GM18498 (cell line): Measurements from ENCODE around the gene GAS2L1.

Experiments
- ATAC-seq: cut with Tn5 transposase; IDR thresholded peaks from one replicate; pipeline ENCODE4 v1.9.1; 2021; ENCODE audit warnings: mild to moderate bottlenecking, moderate library complexity; ENCODE audit not compliant: unreplicated experiment

The GAS2L1 gene

GRCh38 chr22:29308791-29309262 is 2.4 kb downstream of the GAS2L1 start:
- ATAC-seq = no peak

- no peak for ATAC-seq
These were observed 3.0 kb downstream of the GAS2L1 start for GRCh38 chr22:29309332-29310064.

GRCh38 chr22:29310065-29310862 is 3.8 kb downstream of the GAS2L1 start:
- ATAC-seq = no peak

GRCh38 chr22:29310863-29311339 is 4.5 kb downstream of the GAS2L1 start:
- ATAC-seq = no peak

- no peak for ATAC-seq
These were observed 5.2 kb downstream of the GAS2L1 start for GRCh38 chr22:29311464-29312217.

GRCh38 chr22:29312218-29313125 is 6.0 kb downstream of the GAS2L1 start:
- no peak for ATAC-seq

- no peak for ATAC-seq
These were observed 6.7 kb downstream of the GAS2L1 start for GRCh38 chr22:29313126-29313575.

GRCh38 chr22:29313576-29314466 is 7.4 kb downstream of the GAS2L1 start:
- ATAC-seq = no peak

GRCh38 chr22:29314537-29315285 is 8.3 kb downstream of the GAS2L1 start:
- no peak for ATAC-seq

- no peak for ATAC-seq
These were observed 9.1 kb downstream of the GAS2L1 start, which contains the start of gene RASL10A for GRCh38 chr22:29315286-29316140. Gene RASL10A (minus strand): TSS chr22:29315697. CDS start chr22:29315246, 451 bp downstream.

- no peak for ATAC-seq
These were observed 9.8 kb downstream of the GAS2L1 start for GRCh38 chr22:29316141-29316828.

GRCh38 chr22:29317827-29318454 is 11.5 kb downstream of the GAS2L1 start:
- ATAC-seq = no peak

GRCh38 chr22:29319072-29319471 is 12.6 kb downstream of the GAS2L1 start:
- no peak for ATAC-seq

GRCh38 chr22:29320546-29320945 is 14.1 kb downstream of the GAS2L1 start:
- no peak for ATAC-seq

- ATAC-seq = no peak
These were observed 17.2 kb downstream of the GAS2L1 start for GRCh38 chr22:29323641-29324040.

GRCh38 chr22:29325356-29325755 is 18.9 kb downstream of the GAS2L1 start:
- no peak for ATAC-seq
